ENCODE measurements around the gene CAMK1D.

The CAMK1D gene

GRCh38 chr10:12633776-12634620, 284.7 kb downstream of the CAMK1D start:
- no peak for DNase-seq

GRCh38 chr10:12634621-12634931, 285.2 kb downstream of the CAMK1D start:
- no peak for DNase-seq

GRCh38 chr10:12635127-12635541, 285.8 kb downstream of the CAMK1D start:
- no peak for DNase-seq

- no peak for DNase-seq
Observed at GRCh38 chr10:12636571-12636970, 287.2 kb downstream of the CAMK1D start.

GRCh38 chr10:12637649-12638048, 288.3 kb downstream of the CAMK1D start:
- no peak for DNase-seq

GRCh38 chr10:12638103-12638502, 288.8 kb downstream of the CAMK1D start:
- peak; percentile 50 for DNase-seq

GRCh38 chr10:12638781-12639180, 289.4 kb downstream of the CAMK1D start:
- DNase-seq, result no peak

GRCh38 chr10:12639996-12640944, 290.9 kb downstream of the CAMK1D start:
- DNase-seq, result peak; percentile 7

GRCh38 chr10:12642036-12642435, 292.7 kb downstream of the CAMK1D start:
- DNase-seq, result no peak

GRCh38 chr10:12643279-12643678, 293.9 kb downstream of the CAMK1D start:
- DNase-seq, result no peak

GRCh38 chr10:12644380-12645144, 295.2 kb downstream of the CAMK1D start:
- no peak for DNase-seq

- DNase-seq, result no peak
Observed at GRCh38 chr10:12645449-12645848, 296.1 kb downstream of the CAMK1D start.

GRCh38 chr10:12649012-12649584, 299.8 kb downstream of the CAMK1D start:
- DNase-seq, result no peak

- no peak for DNase-seq
Observed at GRCh38 chr10:12650122-12650521, 300.8 kb downstream of the CAMK1D start.

- DNase-seq, result no peak
Observed at GRCh38 chr10:12650538-12651298, 301.4 kb downstream of the CAMK1D start.

GRCh38 chr10:12655940-12656339, 306.6 kb downstream of the CAMK1D start:
- DNase-seq, result no peak

- DNase-seq, result peak; percentile 23
Observed at GRCh38 chr10:12656518-12657142, 307.3 kb downstream of the CAMK1D start.

GRCh38 chr10:12657489-12657888, 308.1 kb downstream of the CAMK1D start:
- DNase-seq, result peak; percentile 10

- DNase-seq, result no peak
Observed at GRCh38 chr10:12658526-12658925, 309.2 kb downstream of the CAMK1D start.

GRCh38 chr10:12659706-12660105, 310.4 kb downstream of the CAMK1D start:
- no peak for DNase-seq

- DNase-seq, result no peak
Observed at GRCh38 chr10:12660812-12661211, 311.5 kb downstream of the CAMK1D start.
